Bronchus fibroblast of lung (primary cell): ENCODE measurements around the gene RNF126. TPM values are rescaled to one million over a fixed set of nuclear protein-coding genes. Genes with fewer than 3 reads are reported as not detected.

Experiments
- total RNA-seq: library from RNA; depleted of rRNA; stranded (reverse); fragments of >200 nt; gene quantifications from 2 replicates; pipeline ENCODE4 v1.2.3, GENCODE V29; 2015

The RNF126 gene
- 55.8 and 63.0 TPM in 2 replicates for total RNA-seq

DNA sequence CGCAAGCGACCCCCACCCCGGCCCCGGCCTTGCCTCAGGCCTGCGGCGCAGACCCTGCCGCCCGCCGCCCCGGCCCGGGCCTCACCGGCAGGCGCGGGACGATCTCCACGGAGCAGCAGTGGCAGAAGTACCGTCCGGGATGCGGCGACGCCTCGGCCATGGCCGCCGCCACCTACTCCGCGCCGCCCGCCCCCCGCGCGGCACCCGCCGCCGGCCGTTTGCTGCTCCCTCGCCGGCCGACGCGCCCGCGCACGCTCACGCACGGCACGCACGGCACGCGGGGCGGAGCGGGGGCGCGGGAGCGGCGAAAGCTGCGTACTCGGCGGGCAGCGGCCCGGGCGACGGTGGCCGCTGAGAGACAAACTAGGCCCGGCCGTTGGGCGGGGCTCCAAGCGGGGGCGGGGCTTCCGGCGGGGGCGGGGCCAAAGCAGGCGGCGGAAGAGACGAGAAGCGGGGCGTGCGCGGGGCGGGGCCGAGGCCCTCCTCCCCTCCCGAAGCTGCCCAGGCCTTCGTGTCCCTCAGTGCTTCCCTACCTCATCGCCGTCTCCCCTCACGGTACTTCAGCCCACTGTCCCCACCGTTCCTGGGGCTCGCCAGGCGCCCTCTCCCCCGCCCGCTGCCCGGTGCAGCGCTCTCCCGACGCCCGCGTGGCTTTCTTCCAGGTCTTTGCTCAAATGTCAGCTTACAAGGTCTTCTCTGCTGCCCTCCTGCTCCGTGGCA is at the start of gene RNF126:
Gene RNF126 (minus strand): TSS at position 253 of the 720 bp plus-strand sequence. CDS start 93 bp downstream, at position 160.

DNA sequence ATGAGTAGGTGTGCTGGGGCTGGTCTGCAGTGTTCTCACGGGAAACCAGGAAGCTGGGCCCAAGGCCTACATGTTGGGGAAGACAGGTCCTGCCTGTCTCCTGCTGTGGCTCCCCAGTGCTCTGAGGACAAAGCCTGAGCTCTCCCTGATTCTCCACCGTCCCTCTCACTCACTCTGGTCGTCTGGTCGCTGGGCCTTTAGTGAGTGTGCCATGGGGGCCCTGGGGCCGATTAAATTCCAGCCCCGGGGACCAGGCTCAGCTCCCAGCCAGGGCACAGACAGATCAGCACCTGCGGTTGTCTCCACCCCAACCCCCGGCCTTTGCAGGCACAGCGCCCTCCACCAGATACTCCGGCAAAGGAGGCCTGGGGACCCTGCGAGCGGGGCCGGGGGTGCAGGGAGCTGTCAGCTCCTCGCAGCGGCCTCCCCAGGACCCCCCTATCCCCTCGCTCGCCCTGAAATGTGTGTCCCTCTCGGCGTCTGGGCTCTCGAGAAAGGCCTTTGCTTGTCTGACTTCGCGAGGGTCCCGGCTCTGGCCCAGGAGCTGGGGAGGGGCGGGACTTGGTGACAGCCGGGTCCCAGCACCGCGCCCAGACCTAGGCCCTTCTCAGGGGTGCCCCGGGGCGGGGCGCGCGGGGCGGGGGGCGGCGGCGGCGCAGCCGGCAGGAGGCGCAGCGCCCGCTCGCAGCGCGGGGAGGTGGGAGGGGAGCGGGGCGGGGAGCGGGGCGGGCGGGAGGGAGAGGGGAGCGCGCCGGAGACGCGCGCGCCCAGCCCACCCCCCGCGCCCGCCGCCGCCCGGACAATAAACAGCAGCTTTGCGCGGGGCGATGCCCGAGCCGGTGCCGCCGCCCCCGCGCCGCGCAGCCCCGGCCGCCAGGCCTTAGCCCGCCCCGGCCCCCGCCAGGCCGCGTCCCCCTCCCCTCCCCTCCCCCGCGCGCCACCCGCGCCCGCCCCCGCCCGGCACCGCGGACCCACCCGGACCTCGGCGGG is 45.4 kb upstream of the RNF126 start, which contains the start of gene PALM:
Gene PALM (plus strand): TSS at position 782 of the 990 bp plus-strand sequence. CDS start 212 bp downstream, outside the sequence.

DNA sequence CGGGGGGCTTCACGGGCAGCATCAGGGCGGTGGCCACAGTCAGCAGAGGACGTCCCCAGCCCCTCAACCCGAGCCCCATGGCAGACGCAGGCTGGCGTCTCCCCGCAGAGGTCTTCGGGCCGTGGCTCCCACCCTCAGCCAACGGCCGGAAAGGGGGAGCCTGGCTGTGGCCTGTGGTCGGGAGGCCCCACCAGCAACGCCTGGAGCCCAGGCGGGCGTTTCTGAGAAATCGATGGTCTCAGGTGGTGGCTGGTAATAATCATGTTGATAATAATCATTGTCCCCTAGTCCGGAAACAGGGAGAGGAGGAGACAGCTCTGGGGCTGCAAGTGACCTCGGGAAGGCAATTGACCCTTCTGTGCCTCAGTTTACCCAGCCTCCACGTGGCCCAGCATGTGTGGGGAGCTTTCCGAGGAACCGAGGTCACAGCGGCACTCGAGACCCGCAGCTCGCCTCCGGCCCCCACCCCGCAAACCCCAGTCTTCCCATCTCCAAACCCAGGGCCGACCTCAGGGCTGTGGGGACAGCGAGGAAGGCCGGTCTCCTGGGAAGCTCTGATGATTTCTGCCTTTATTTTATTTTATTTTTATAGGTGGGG is 32.4 kb upstream of the RNF126 start, which contains the start of gene PRSS57:
Gene PRSS57 (minus strand): TSS at position 101 of the 598 bp plus-strand sequence. CDS start 22 bp downstream, at position 79.

DNA sequence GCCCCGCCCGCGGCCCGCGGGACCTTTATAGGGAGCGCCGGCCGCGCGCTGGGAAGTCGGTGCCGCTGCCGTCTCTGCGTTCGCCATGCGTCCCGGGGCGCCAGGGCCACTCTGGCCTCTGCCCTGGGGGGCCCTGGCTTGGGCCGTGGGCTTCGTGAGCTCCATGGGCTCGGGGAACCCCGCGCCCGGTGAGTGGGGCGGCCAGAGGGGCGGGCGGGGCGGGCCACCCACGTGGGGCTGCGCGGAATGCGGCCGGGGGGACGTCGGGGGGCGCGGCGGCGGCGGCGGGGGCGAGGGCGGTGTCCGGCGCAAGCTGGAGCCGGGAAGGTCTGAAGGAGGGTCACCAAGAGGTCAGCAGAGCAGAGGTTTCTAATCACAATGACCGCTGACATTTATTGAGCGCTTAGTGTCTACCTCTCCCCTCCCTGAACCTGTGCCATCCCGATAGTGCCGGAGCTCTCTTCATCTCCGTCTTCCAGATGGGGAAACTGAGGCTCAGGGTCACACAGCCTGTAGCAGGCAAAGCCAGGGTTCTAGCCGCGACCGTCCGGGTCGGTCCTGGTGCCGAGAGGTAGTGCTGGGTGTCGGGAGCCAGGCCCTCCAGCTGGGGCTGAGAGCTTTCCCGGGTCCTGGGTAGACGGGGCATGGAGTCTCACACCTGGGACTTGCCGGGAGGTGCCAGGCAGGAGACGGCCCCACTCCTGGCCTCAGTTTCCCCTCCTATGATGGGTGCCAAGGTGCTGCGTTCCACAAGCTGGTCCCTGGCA is 13.5 kb upstream of the RNF126 start, which contains the start of gene FSTL3:
Gene FSTL3 (plus strand): TSS at position 54 of the 767 bp plus-strand sequence. CDS start 32 bp downstream, at position 86.

DNA sequence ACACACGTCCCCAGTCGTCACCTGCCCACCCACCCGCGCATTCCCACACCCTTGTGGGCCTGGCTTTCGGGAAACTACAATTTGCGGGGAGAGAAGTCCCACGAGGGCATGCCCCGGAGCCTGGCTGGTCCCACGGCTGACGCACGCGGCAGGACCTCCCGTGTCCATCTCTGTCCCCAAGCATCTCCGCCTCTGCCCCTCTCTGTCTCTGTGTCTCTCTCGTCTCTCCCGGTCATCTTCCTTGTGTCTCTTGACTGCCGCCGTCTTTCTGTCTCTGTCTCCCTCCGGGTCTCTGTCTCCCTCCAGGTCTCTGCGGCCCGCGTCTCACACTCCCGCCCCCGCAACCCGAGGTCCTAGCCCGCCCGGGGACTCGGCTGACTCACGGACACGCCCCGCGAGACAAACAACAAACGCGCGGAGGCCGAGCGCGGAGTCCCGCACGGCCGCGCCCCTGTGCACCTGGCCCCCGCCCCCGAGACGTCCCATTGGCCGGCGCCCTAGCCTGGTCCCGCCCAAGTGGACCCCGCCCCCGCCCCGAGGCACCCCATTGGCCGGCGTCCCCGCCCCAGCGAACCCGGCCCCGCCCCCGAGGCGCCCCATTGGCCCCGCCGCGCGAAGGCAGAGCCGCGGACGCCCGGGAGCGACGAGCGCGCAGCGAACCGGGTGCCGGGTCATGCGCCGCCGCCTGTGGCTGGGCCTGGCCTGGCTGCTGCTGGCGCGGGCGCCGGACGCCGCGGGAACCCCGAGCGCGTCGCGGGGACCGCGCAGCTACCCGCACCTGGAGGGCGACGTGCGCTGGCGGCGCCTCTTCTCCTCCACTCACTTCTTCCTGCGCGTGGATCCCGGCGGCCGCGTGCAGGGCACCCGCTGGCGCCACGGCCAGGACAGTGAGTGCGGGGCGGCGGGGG is 23.5 kb downstream of the RNF126 start, which contains the start of gene FGF22:
Gene FGF22 (plus strand): TSS at position 627 of the 908 bp plus-strand sequence. CDS start 47 bp downstream, at position 674.

DNA sequence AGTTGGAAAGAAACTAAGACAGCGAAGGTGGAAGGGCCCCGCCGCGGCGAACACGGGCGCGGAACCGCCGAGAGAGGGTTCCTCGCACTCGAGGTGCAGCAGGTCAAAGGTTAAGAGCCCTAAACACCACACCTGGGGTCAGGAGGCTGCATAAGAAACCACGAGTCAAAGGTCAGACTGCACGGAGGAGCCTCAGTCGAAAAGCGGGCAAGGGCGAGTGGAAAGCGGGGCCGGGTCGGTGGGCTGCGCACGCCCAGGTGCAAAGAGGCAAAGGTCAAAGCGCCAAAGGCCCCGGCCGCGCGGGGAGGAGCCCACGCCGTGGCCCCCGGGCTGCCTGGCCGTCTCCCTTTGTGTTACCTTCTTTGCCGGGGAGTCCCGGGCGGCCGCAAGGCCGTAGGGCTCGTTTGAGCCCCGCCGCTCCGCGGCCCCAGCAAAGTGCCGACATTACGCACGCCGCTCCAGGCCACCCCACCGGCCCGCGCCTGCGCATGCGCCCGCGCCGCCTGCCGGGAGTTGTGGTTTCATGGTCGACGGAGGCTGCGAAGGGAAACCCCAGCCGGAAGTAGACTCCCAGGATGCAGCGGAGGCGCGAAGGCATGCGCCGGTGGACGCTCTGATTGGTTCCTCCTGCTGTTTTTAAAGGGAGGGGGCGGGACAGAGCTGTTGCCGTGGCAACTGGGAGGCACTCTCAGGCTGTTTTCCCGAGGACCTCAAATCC is 29.8 kb downstream of the RNF126 start, which contains the start of gene POLRMT:
Gene POLRMT (minus strand): TSS at position 470 of the 718 bp plus-strand sequence. CDS start 25 bp downstream, at position 445.

Other genes with a start within 250 kb of the RNF126 start
- gene SHC2, start 202.2 kb downstream of the RNF126 start, total RNA-seq: 0.30 and 0.34 TPM in 2 replicates
- 0.50 TPM in 1 of 2 replicates, not detected in the other for gene MADCAM1, start 166.7 kb downstream of the RNF126 start, total RNA-seq
- 32.8 and 33.3 TPM in 2 replicates for gene TPGS1, start 155.7 kb downstream of the RNF126 start, total RNA-seq
- gene CDC34, start 131.5 kb downstream of the RNF126 start, total RNA-seq: 65.4 and 72.6 TPM in 2 replicates
- gene GZMM, start 119.2 kb downstream of the RNF126 start, total RNA-seq: 0.30 TPM in 1 of 2 replicates, not detected in the other
- gene BSG, start 90.6 kb downstream of the RNF126 start, total RNA-seq: 569 and 576 TPM in 2 replicates
- gene HCN2, start 73.3 kb downstream of the RNF126 start, total RNA-seq: 0.17 and 0.30 TPM in 2 replicates
- gene POLRMT, start 29.7 kb downstream of the RNF126 start, total RNA-seq: 25.6 and 28.4 TPM in 2 replicates
- 0.30 and 0.34 TPM in 2 replicates for gene FGF22, start 23.3 kb downstream of the RNF126 start, total RNA-seq
- 81.8 and 89.3 TPM in 2 replicates for gene FSTL3, start 13.2 kb upstream of the RNF126 start, total RNA-seq
- not detected in 2 replicates for gene PRSS57, start 32.2 kb upstream of the RNF126 start, total RNA-seq
- gene PALM, start 45.7 kb upstream of the RNF126 start, total RNA-seq: 9.2 and 10.1 TPM in 2 replicates
- gene MISP, start 87.9 kb upstream of the RNF126 start, total RNA-seq: under 0.01 TPM in 1 of 2 replicates, not detected in the other
- 229 and 250 TPM in 2 replicates for gene PTBP1, start 134.2 kb upstream of the RNF126 start, total RNA-seq
- gene PLPPR3, start 158.7 kb upstream of the RNF126 start, total RNA-seq: 3.4 and 4.7 TPM in 2 replicates
- not detected in 2 replicates for gene AZU1, start 164.6 kb upstream of the RNF126 start, total RNA-seq
- not detected in 2 replicates for gene PRTN3, start 177.8 kb upstream of the RNF126 start, total RNA-seq
- gene ELANE, start 189.1 kb upstream of the RNF126 start, total RNA-seq: 0.15 and 0.50 TPM in 2 replicates
- gene CFD, start 196.4 kb upstream of the RNF126 start, total RNA-seq: 7.0 and 7.6 TPM in 2 replicates
- 48.6 and 50.4 TPM in 2 replicates for gene MED16, start 230.0 kb upstream of the RNF126 start, total RNA-seq
- gene RNU6-9, start 230.3 kb upstream of the RNF126 start, total RNA-seq: not detected in 2 replicates